ENCODE data around the gene DDX60. TPM values are rescaled to one million over a fixed set of nuclear protein-coding genes. Genes with fewer than 3 reads are reported as not detected.

DDX60 gene
- total RNA-seq, 1 experiment from 2014 or later: 2.7 TPM

- no peak for TF ChIP-seq ZNF281 (CRISPR knock-in tag; IDR thresholded peaks at IDR 0.05)
- no peak for TF ChIP-seq FOXP1 (CRISPR knock-in tag; IDR thresholded peaks at IDR 0.05; ENCODE audit: borderline replicate concordance)
- no peak for TF ChIP-seq STAT6 (CRISPR knock-in tag; conservative IDR thresholded peaks at IDR 0.05; ENCODE audit: low read depth)
- no peak for TF ChIP-seq FOXK1 (CRISPR knock-in tag; IDR thresholded peaks at IDR 0.05)
Measured at GRCh38 chr4:168335621-168336020, 17.1 kb upstream of the DDX60 start (continued).

GRCh38 chr4:168334053-168334452, 15.5 kb upstream of the DDX60 start:
- ATAC-seq: no peak
- DNase-seq (ENCODE audit: low spot score): no peak
- Mint-ChIP-seq H3K27me3 (ENCODE audit: low read depth) (no peaks in the 10 kb centered on the region), H3K27ac (no peak overlapping the region), H3K36me3 (no peaks in the 10 kb centered on the region), H3K4me1 (no peaks in the 10 kb centered on the region), H3K4me3 (no peak overlapping the region), H3K9me3 (no peaks in the 10 kb centered on the region)
- POLR2A ChIA-PET: no interaction called here
- TF ChIP-seq E2F4 (CRISPR knock-in tag; IDR thresholded peaks at IDR 0.05; ENCODE audit: borderline replicate concordance, low read depth): no peak
- TF ChIP-seq ETV6 (CRISPR knock-in tag; IDR thresholded peaks at IDR 0.05): no peak
- no peak for TF ChIP-seq ZNF121 (CRISPR knock-in tag; IDR thresholded peaks at IDR 0.05)
- no peak for TF ChIP-seq MXD4 (CRISPR knock-in tag; IDR thresholded peaks at IDR 0.05; ENCODE audit: borderline replicate concordance)
- no peak for TF ChIP-seq FOXJ3 (CRISPR knock-in tag; IDR thresholded peaks at IDR 0.05; ENCODE audit: borderline replicate concordance)
- no peak for TF ChIP-seq NFYB (CRISPR knock-in tag; conservative IDR thresholded peaks at IDR 0.05; ENCODE audit: low read depth)
- no peak for TF ChIP-seq USF1 (CRISPR knock-in tag; IDR thresholded peaks at IDR 0.05)
- TF ChIP-seq MLX (CRISPR knock-in tag; IDR thresholded peaks at IDR 0.05): no peak
- no peak for TF ChIP-seq FOXP4 (CRISPR knock-in tag; IDR thresholded peaks at IDR 0.05)
- no peak for TF ChIP-seq ZMAT4 (CRISPR knock-in tag; IDR thresholded peaks at IDR 0.05)
- no peak for TF ChIP-seq FOXP1 (CRISPR knock-in tag; IDR thresholded peaks at IDR 0.05; ENCODE audit: borderline replicate concordance)
- TF ChIP-seq PRDM15 (CRISPR knock-in tag; IDR thresholded peaks at IDR 0.05): no peak
- no peak for TF ChIP-seq ZNF423 (CRISPR knock-in tag; IDR thresholded peaks at IDR 0.05)
- no peak for TF ChIP-seq JUN (CRISPR knock-in tag; IDR thresholded peaks at IDR 0.05)
- TF ChIP-seq CREM (CRISPR knock-in tag; IDR thresholded peaks at IDR 0.05): no peak
- no peak for TF ChIP-seq ATF2 (CRISPR knock-in tag; IDR thresholded peaks at IDR 0.05; ENCODE audit: borderline replicate concordance, low read depth)
- CTCF ChIA-PET: no interaction called here
